Type B pancreatic cell (in vitro differentiated cells): ENCODE results near the gene KLHL6. TPM values are rescaled to one million over a fixed set of nuclear protein-coding genes. Genes with fewer than 3 reads are reported as not detected.

Source experiments
- DNase-seq: peaks from one replicate; pipeline ENCODE4 v3.0.0; 2021; ENCODE audit warnings: mixed read lengths; ENCODE audit not compliant: unreplicated experiment; ENCODE audit errors: extremely low spot score
- H3K27ac Mint-ChIP-seq: 2 replicates; pipeline ENCODE4 v1.8.0; 2021; ENCODE audit warnings: mild to moderate bottlenecking, mixed read lengths
- H3K27me3 Mint-ChIP-seq: 2 replicates; pipeline ENCODE4 v1.8.0; 2021; ENCODE audit warnings: mixed read lengths
- H3K36me3 Mint-ChIP-seq: 2 replicates; pipeline ENCODE4 v1.8.0; 2021; ENCODE audit warnings: mixed read lengths
- H3K4me1 Mint-ChIP-seq: one replicate; pipeline ENCODE4 v1.8.0; 2021; ENCODE audit warnings: mixed read lengths; ENCODE audit not compliant: unreplicated experiment
- H3K4me3 Mint-ChIP-seq: 2 replicates; pipeline ENCODE4 v1.8.0; 2021; ENCODE audit warnings: mild to moderate bottlenecking, mixed read lengths
- H3K9me3 Mint-ChIP-seq: 2 replicates; pipeline ENCODE4 v1.8.0; 2021; ENCODE audit warnings: mixed read lengths
- total RNA-seq: library from RNA; stranded (reverse); gene quantifications from 2 replicates; pipeline ENCODE4 v1.2.1, GENCODE V29; 2021; ENCODE audit warnings: low replicate concordance
- TF ChIP-seq, protein P1 (sequence below): fragments of 200-600 bp; sonication (generic); conservative IDR thresholded peaks from 2 replicates; pipeline ENCODE4 v1.5.0; 2021; ENCODE audit warnings: antibody characterized with exemption, mild to moderate bottlenecking

KLHL6 gene
- total RNA-seq, 1 donor from 2014 or later, result not detected

DNA sequence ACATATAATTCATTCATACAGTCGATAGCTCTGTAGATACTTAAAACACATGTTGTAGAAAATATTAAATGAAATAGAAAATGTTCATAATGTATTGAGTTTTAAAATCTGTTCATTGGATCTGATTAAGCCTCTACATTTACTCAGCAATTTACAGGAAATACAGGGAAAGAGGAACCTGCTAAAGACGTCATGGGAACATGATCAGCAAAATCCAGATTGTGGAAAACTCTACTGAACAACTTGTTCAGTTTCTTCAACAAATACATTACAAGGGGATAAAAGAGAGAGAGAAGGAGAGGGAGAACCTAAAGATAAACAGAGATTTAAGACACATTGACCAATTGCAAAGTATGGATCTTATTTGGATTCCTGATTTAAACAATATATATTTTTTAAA, 46.7 kb downstream of the KLHL6 start:
- Mint-ChIP-seq H3K27me3 (no peaks in the 10 kb centered on the region), H3K27ac (no peak overlapping the region), H3K4me1 (peaks cover 6% of the 10 kb centered on the region), H3K36me3 (no peaks in the 10 kb centered on the region), H3K4me3 (no peak overlapping the region), H3K9me3 (no peaks in the 10 kb centered on the region)
- TF ChIP-seq, protein P1, sequence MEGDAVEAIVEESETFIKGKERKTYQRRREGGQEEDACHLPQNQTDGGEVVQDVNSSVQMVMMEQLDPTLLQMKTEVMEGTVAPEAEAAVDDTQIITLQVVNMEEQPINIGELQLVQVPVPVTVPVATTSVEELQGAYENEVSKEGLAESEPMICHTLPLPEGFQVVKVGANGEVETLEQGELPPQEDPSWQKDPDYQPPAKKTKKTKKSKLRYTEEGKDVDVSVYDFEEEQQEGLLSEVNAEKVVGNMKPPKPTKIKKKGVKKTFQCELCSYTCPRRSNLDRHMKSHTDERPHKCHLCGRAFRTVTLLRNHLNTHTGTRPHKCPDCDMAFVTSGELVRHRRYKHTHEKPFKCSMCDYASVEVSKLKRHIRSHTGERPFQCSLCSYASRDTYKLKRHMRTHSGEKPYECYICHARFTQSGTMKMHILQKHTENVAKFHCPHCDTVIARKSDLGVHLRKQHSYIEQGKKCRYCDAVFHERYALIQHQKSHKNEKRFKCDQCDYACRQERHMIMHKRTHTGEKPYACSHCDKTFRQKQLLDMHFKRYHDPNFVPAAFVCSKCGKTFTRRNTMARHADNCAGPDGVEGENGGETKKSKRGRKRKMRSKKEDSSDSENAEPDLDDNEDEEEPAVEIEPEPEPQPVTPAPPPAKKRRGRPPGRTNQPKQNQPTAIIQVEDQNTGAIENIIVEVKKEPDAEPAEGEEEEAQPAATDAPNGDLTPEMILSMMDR, result no peak
- DNase-seq, result no peak

DNA sequence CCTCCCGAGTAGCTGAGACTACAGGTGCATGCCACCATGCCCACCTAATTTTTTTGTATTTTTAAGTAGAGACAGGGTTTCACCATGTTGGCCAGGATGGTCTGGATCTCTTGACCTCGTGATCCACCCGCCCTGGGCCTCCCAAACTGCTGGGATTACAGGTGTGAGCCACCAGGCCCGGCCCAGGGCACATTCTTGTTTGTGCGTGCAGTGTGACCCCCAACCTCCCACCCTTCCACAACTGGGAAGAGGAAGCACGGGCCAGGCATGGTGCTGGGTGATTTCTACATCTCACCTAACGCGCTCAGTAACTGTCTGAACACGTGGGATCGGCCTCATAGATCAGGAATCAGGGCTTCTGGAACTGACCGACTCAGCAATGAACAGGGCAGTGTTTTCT, 48.0 kb downstream of the KLHL6 start:
- TF ChIP-seq, protein P1, result no peak
- Mint-ChIP-seq H3K4me3 (no peak overlapping the region), H3K27me3 (no peaks in the 10 kb centered on the region), H3K27ac (no peak overlapping the region), H3K9me3 (no peaks in the 10 kb centered on the region), H3K36me3 (no peaks in the 10 kb centered on the region), H3K4me1 (peaks cover 6% of the 10 kb centered on the region)
- no peak for DNase-seq

DNA sequence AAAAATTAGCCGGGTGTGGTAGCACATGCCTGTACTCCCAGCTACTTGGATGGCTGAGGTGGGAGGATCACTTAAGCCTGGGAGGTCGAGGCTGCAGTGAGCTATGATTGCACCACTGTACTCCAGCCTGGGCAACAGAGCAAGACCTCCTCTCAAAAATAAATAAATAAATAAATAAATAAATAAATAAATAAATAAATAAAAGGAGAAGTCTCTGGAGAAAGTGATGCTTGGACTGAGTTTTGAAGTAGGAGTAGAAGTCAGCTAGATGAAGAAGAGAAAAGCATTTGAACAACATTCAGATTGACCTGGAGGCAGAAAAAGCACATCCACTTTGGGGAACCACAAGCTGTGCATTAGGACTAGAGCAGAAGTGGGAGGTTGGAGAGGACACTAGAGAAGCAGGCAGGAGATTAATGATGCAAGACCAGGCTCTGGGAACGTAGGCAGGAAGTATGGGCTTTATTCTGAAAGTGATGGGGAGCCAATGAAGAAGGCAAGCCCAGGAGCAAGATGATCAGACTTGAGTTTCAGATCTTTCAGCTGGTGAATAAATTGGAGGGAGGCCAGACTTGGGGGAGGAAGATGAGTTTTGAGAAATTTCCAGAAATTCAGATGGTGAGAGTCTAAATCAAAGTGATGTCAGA, 48.7 kb downstream of the KLHL6 start:
- Mint-ChIP-seq H3K4me3 (no peak overlapping the region), H3K36me3 (no peaks in the 10 kb centered on the region), H3K4me1 (peaks cover 4% of the 10 kb centered on the region), H3K27me3 (no peaks in the 10 kb centered on the region), H3K9me3 (no peaks in the 10 kb centered on the region), H3K27ac (no peak overlapping the region)
- no peak for DNase-seq
- TF ChIP-seq, protein P1, result no peak

DNA sequence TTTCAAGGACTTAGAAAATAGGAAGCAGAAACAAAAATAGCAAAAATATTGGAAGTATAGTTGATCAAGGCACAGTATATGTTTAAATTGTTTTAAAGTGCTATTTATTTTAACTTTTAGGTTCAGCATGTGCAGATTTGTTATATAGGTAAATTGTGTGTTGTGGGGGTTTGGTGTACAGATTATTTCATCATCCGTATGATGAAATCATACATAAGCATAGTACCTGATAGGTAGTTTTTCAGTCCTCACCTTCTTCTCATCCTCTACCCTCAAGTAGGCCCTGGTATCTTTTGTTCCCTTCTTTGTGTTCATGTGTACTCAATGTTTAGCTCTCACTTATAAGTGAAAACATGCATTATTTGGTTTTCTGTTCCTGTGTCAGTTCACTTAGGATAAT, 50.9 kb downstream of the KLHL6 start:
- peaks cover 3% of the 10 kb centered on the region for H3K27me3 Mint-ChIP-seq
- H3K9me3 Mint-ChIP-seq, result no peaks in the 10 kb centered on the region
- no peak for DNase-seq
- H3K36me3 Mint-ChIP-seq, result no peaks in the 10 kb centered on the region
- H3K27ac Mint-ChIP-seq, result no peak overlapping the region
- no peaks in the 10 kb centered on the region for H3K4me1 Mint-ChIP-seq
- H3K4me3 Mint-ChIP-seq, result no peak overlapping the region
- TF ChIP-seq, protein P1, result no peak

DNA sequence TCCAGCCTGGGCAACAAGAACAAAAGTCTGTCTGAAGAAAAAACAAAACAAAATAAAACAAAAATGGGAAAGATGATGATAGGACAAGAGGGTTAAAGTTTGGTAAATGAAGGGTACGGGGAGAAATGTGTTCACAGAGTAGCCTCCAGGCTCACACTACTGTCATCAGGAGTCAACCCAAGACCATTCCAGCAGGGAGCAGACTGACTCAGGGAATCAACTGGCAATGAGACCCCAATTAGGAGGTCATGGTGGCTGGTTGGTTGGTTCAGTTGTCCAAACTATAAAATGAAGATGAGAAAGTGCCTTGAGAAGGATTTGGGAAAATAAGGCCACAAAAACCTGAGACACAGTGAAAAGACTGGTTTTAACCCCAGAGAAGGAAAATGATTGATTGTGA, 51.8 kb downstream of the KLHL6 start:
- no peaks in the 10 kb centered on the region for H3K4me1 Mint-ChIP-seq

More for the DNA sequence above, 51.8 kb downstream of the KLHL6 start:
- TF ChIP-seq, protein P1, result no peak
- Mint-ChIP-seq H3K36me3 (no peaks in the 10 kb centered on the region), H3K27ac (no peak overlapping the region), H3K27me3 (peaks cover 3% of the 10 kb centered on the region), H3K4me3 (no peak overlapping the region), H3K9me3 (no peaks in the 10 kb centered on the region)
- no peak for DNase-seq
